HCT116 (cell line): Measurements from ENCODE around the gene NEDD4.

Experiments
- CTCF ChIP-seq, 3 experiments: fragments of 200-600 bp in 1 of 3; sonication (generic) in 1 of 3; IDR thresholded peaks in 2 of 3; conservative IDR thresholded peaks in 1 of 3; 2 replicates each; pipeline ENCODE4 v1.5.1; 2012 to 2017; ENCODE audit warnings: low read depth in 2 of 3, low read length in 2 of 3, antibody characterized with exemption in 1 of 3, borderline replicate concordance in 1 of 3, control low read depth in 1 of 3, mild to moderate bottlenecking in 1 of 3, mixed read lengths in 1 of 3, mixed run types in 1 of 3, moderate library complexity in 1 of 3; ENCODE audit not compliant: insufficient read depth in 1 of 3
- POLR2A ChIP-seq: IDR thresholded peaks from 2 replicates; pipeline ENCODE4 v1.7.0; 2011; ENCODE audit warnings: borderline replicate concordance; ENCODE audit not compliant: insufficient read depth, insufficient read length; ENCODE audit errors: extremely low read depth
- POLR2AphosphoS5 ChIP-seq: IDR thresholded peaks from 2 replicates; pipeline ENCODE4 v1.6.1; 2011; ENCODE audit warnings: mild to moderate bottlenecking, low read depth, low read length, moderate library complexity
- SRF ChIP-seq: IDR thresholded peaks from 2 replicates; pipeline ENCODE4 v1.6.1; 2012; ENCODE audit warnings: low read depth
- YY1 ChIP-seq: IDR thresholded peaks from 2 replicates; pipeline ENCODE4 v1.6.1; 2011; ENCODE audit warnings: low read length, low read depth, moderate library complexity, mild to moderate bottlenecking; ENCODE audit not compliant: insufficient replicate concordance; ENCODE audit errors: extremely low read depth
- ZNF274 ChIP-seq: fragments of 200-500 bp; sonication (Bioruptor generic); IDR thresholded peaks from 2 replicates; pipeline ENCODE4 v1.6.1; 2014; ENCODE audit warnings: mild to moderate bottlenecking, low read depth, low read length, inconsistent platforms

DNA sequence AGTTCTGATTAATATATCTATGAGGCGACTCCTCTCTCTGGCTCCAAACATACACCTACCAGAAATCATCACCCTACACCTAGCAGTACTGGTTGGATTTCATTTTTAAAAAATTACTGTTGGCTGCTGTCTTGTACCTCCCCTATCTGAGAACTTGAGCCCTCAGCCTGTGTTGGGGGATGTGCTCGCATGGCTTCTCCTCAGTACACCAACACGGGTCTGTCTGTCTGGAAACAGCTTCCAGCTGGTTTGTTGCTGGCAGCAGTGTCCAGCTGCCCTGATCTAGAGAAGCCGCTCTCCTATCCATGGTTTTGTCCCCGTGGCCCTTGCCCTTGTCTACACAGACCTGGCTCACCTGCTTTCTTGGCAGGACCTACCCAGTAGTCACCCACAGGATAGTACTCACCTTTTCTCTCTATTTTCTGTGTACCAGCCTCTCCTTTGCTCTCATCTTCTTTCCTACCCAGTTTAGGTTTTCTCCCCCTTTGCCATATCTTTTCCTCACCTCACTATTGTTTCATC is 43.2 kb upstream of the NEDD4 start:
- TF ChIP-seq YY1 (no peak), CTCF (IDR thresholded peaks at IDR 0.05 in 2 of 3, conservative IDR thresholded peaks at IDR 0.05 in 1 of 3; ENCODE audit: borderline replicate concordance in 1 of 3, insufficient read depth in 1 of 3, low read depth in 2 of 3, low read length in 2 of 3) (no peak), POLR2AphosphoS5 (no peak), SRF (no peak), POLR2A (no peak), ZNF274 (no peak)
